ENCODE measurements around the gene LAGE3. TPM values are rescaled to one million over a fixed set of nuclear protein-coding genes. Genes with fewer than 3 reads are reported as not detected.

Gene LAGE3
- total and polyA plus RNA-seq, 2 of the 13 experiments (the other 11 are each of a cell fraction or from before 2014, with no cell fraction given), result 7.6 to 12.7 TPM

- no peak for TF ChIP-seq ZNF280D (CRISPR knock-in tag; IDR thresholded peaks at IDR 0.05)
- TF ChIP-seq FOXK2 (IDR thresholded peaks at IDR 0.05), result no peak
- no peak for TF ChIP-seq ZNF496 (CRISPR knock-in tag; IDR thresholded peaks at IDR 0.05; ENCODE audit: insufficient replicate concordance)
- TF ChIP-seq SALL2 (CRISPR knock-in tag; IDR thresholded peaks at IDR 0.05), result no peak
- TF ChIP-seq ONECUT2 (CRISPR knock-in tag; IDR thresholded peaks at IDR 0.05), result no peak
- peak; percentile 54; the same call in 1 of the 2 replicates for TF ChIP-seq SIN3A (IDR thresholded peaks at IDR 0.05; ENCODE audit: borderline replicate concordance, low read depth, low read length)
- peak; percentile 34; the same call in 1 of the 2 replicates for TF ChIP-seq RXRB (CRISPR knock-in tag; IDR thresholded peaks at IDR 0.05; ENCODE audit: borderline replicate concordance)
- no peak for TF ChIP-seq ZBTB25 (CRISPR knock-in tag; IDR thresholded peaks at IDR 0.05)
- no peak for TF ChIP-seq ZNF264 (CRISPR knock-in tag; IDR thresholded peaks at IDR 0.05)
- no peak for TF ChIP-seq ARID2 (CRISPR knock-in tag; IDR thresholded peaks at IDR 0.05; ENCODE audit: borderline replicate concordance)
- no peak for TF ChIP-seq TMF1 (CRISPR knock-in tag; IDR thresholded peaks at IDR 0.05; ENCODE audit: low read depth)
- no peak for TF ChIP-seq SOX6 (IDR thresholded peaks at IDR 0.05)
- TF ChIP-seq SOX6 (CRISPR knock-in tag; IDR thresholded peaks at IDR 0.05), result no peak
- TF ChIP-seq ZNF607 (CRISPR knock-in tag; IDR thresholded peaks at IDR 0.05; ENCODE audit: borderline replicate concordance), result no peak
- TF ChIP-seq RNF219 (CRISPR knock-in tag; IDR thresholded peaks at IDR 0.05), result no peak
- no peak for TF ChIP-seq NFRKB (IDR thresholded peaks at IDR 0.05)
- no peak for TF ChIP-seq JUNB (CRISPR knock-in tag; IDR thresholded peaks at IDR 0.05; ENCODE audit: borderline replicate concordance)
- TF ChIP-seq FUBP1 (CRISPR knock-in tag; IDR thresholded peaks at IDR 0.05; ENCODE audit: borderline replicate concordance), result no peak
- no peak for TF ChIP-seq ZBTB1 (CRISPR knock-in tag; IDR thresholded peaks at IDR 0.05; ENCODE audit: borderline replicate concordance)
- TF ChIP-seq ZNF101 (CRISPR knock-in tag; IDR thresholded peaks at IDR 0.05; ENCODE audit: borderline replicate concordance, low read depth), result no peak
- TF ChIP-seq MLX (CRISPR knock-in tag; IDR thresholded peaks at IDR 0.05), result no peak
- TF ChIP-seq GABPA (IDR thresholded peaks at IDR 0.05; ENCODE audit: low read depth, low read length), result no peak
- TF ChIP-seq GABPA (CRISPR knock-in tag; IDR thresholded peaks at IDR 0.05; ENCODE audit: low read depth), result no peak
Observed at GRCh38 chrX:154517101-154517781, 38.2 kb upstream of the LAGE3 start (continued).
